GM19455 (cell line): ENCODE data around the gene KDM4B.

Experiments
- ATAC-seq: cut with Tn5 transposase; IDR thresholded peaks from one replicate; pipeline ENCODE4 v1.9.1; 2021; ENCODE audit not compliant: unreplicated experiment

Gene KDM4B

GRCh38 chr19:5032101-5032967 lies 63.4 kb downstream of the KDM4B start:
- ATAC-seq, result no peak

GRCh38 chr19:5035105-5035761 lies 66.3 kb downstream of the KDM4B start:
- ATAC-seq, result no peak

GRCh38 chr19:5035793-5036697 lies 67.1 kb downstream of the KDM4B start:
- ATAC-seq, result no peak

GRCh38 chr19:5036698-5037563 lies 68.0 kb downstream of the KDM4B start:
- no peak for ATAC-seq

- ATAC-seq, result no peak
Observed at GRCh38 chr19:5037936-5038335, 69.0 kb downstream of the KDM4B start.

- ATAC-seq, result no peak
Observed at GRCh38 chr19:5038631-5039271, 69.8 kb downstream of the KDM4B start.

- no peak for ATAC-seq
Observed at GRCh38 chr19:5039642-5040543, 71.0 kb downstream of the KDM4B start.

GRCh38 chr19:5040544-5041167 lies 71.7 kb downstream of the KDM4B start:
- ATAC-seq, result no peak

GRCh38 chr19:5041168-5041912 lies 72.4 kb downstream of the KDM4B start:
- no peak for ATAC-seq

- no peak for ATAC-seq
Observed at GRCh38 chr19:5041913-5042187, 72.9 kb downstream of the KDM4B start.

GRCh38 chr19:5042556-5042955 lies 73.6 kb downstream of the KDM4B start:
- no peak for ATAC-seq

GRCh38 chr19:5045029-5045428 lies 76.1 kb downstream of the KDM4B start:
- ATAC-seq, result no peak

GRCh38 chr19:5045956-5046338 lies 77.0 kb downstream of the KDM4B start:
- no peak for ATAC-seq

GRCh38 chr19:5046339-5047039 lies 77.6 kb downstream of the KDM4B start:
- no peak for ATAC-seq

GRCh38 chr19:5047251-5047935 lies 78.5 kb downstream of the KDM4B start:
- no peak for ATAC-seq

- ATAC-seq, result no peak
Observed at GRCh38 chr19:5048091-5048726, 79.3 kb downstream of the KDM4B start.
